H1 (cell line): ENCODE results near the gene ZBTB25. TPM values are rescaled to one million over a fixed set of nuclear protein-coding genes. Genes with fewer than 3 reads are reported as not detected.

Experiments
- CBX5 ChIP-seq: fragments of 300-800, 300-1000 bp; sonication (generic); IDR thresholded peaks from 2 replicates; pipeline ENCODE4 v1.7.1; 2016; ENCODE audit warnings: antibody characterized with exemption, low read length, low read depth
- CBX8 ChIP-seq: fragments of 300-800, 300-1000 bp; sonication (generic); IDR thresholded peaks from 2 replicates; pipeline ENCODE4 v1.7.1; 2016; ENCODE audit warnings: low read depth, low read length, borderline replicate concordance
- CHD2 ChIP-seq: IDR thresholded peaks from 2 replicates; pipeline ENCODE4 v1.6.1; 2012; ENCODE audit warnings: low read length, improper control_type of control experiment
- EP300 ChIP-seq, 2 experiments: IDR thresholded peaks; 1 replicate in 1 of 2; 2 replicates in 1 of 2; pipeline ENCODE4 v1.6.1; 2011 to 2012; ENCODE audit warnings: low read depth in 2 of 2, low read length in 2 of 2, mild to moderate bottlenecking in 2 of 2, borderline replicate concordance in 1 of 2, inconsistent platforms in 1 of 2, moderate library complexity in 1 of 2
- EZH2 ChIP-seq: fragments of 200-600 bp; sonication (generic); IDR thresholded peaks from 2 replicates; pipeline ENCODE4 v1.7.1; 2012; ENCODE audit warnings: low read depth, mild to moderate bottlenecking, moderate library complexity, low read length, inconsistent platforms; ENCODE audit not compliant: severe bottlenecking
- GABPA ChIP-seq: IDR thresholded peaks from 2 replicates; pipeline ENCODE4 v1.6.1; 2011; ENCODE audit warnings: mild to moderate bottlenecking, low read length, moderate library complexity, borderline replicate concordance; ENCODE audit not compliant: insufficient read depth
- KDM1A ChIP-seq: fragments of 200-600, 300-600 bp; sonication (generic); IDR thresholded peaks from 2 replicates; pipeline ENCODE4 v1.7.1; 2016; ENCODE audit warnings: mild to moderate bottlenecking, low read length, borderline replicate concordance
- MAFK ChIP-seq: IDR thresholded peaks from 2 replicates; pipeline ENCODE4 v1.6.1; 2012; ENCODE audit warnings: low read depth, mild to moderate bottlenecking, improper control_type of control experiment, low read length
- PHF8 ChIP-seq: fragments of 200-600 bp; sonication (generic); conservative IDR thresholded peaks from 2 replicates; pipeline ENCODE4 v1.7.1; 2012; ENCODE audit warnings: low read depth, mild to moderate bottlenecking, inconsistent platforms, low read length, moderate library complexity
- RAD21 ChIP-seq, 2 experiments: IDR thresholded peaks in 1 of 2; conservative IDR thresholded peaks in 1 of 2; 2 replicates each; pipeline ENCODE4 v1.6.1; 2011; ENCODE audit warnings: low read depth in 2 of 2, low read length in 2 of 2, improper control_type of control experiment in 1 of 2, inconsistent platforms in 1 of 2, mild to moderate bottlenecking in 1 of 2, moderate library complexity in 1 of 2
- RBBP5 ChIP-seq: IDR thresholded peaks from 2 replicates; pipeline ENCODE4 v1.7.1; 2012; ENCODE audit warnings: low read depth, mild to moderate bottlenecking, inconsistent platforms, low read length, moderate library complexity, borderline replicate concordance
- SIRT6 ChIP-seq: IDR thresholded peaks from one replicate; pipeline ENCODE4 v1.7.1; 2012; ENCODE audit warnings: low read length, inconsistent platforms
- SIX5 ChIP-seq: IDR thresholded peaks from 2 replicates; pipeline ENCODE4 v1.6.1; 2011; ENCODE audit warnings: mild to moderate bottlenecking, low read depth, low read length
- SP1 ChIP-seq: IDR thresholded peaks from 2 replicates; pipeline ENCODE4 v1.6.1; 2011; ENCODE audit warnings: low read depth, low read length
- SP4 ChIP-seq: IDR thresholded peaks from 2 replicates; pipeline ENCODE4 v1.6.1; 2012; ENCODE audit warnings: low read length, inconsistent platforms
- TAF7 ChIP-seq: optimal IDR thresholded peaks from 2 replicates; pipeline ENCODE3; 2011; ENCODE audit warnings: low read depth, mild to moderate bottlenecking, inconsistent platforms, low read length, moderate library complexity, borderline replicate concordance
- USF2 ChIP-seq: IDR thresholded peaks from 2 replicates; pipeline ENCODE4 v1.6.1; 2011; ENCODE audit warnings: low read length, improper control_type of control experiment
- polyA plus RNA-seq, 7 experiments: library from polyadenylated mRNA; depleted of rRNA in 3 of 7; stranded (reverse) in 5 of 7; unstranded in 2 of 7; fragments of >200 nt in 5 of 7; fragments of 200-250 nt in 2 of 7; gene quantifications; 1 replicate in 5 of 7; 2 replicates in 1 of 7; 4 replicates in 1 of 7; pipeline versions ENCODE4 v1.2.1 to v1.2.3, GENCODE V29; 2011 to 2013; ENCODE audit warnings: missing spikeins in 2 of 7, mixed read lengths in 2 of 7
- total RNA-seq: library from RNA; stranded (reverse); fragmentation: NEBNext Ultra II Directional; extraction: Animal tissue kit (Norgen Biotek cat#: 25700); gene quantifications from 2 replicates; pipeline ENCODE4 v1.2.1, GENCODE V29; 2021

ZBTB25 gene
- total and polyA plus RNA-seq, 2 of the 8 experiments (the other 6 are each of a cell fraction or from before 2014, with no cell fraction given) = 5.4 to 11.4 TPM

GRCh38 chr14:64465191-64465822 lies 38.3 kb downstream of the ZBTB25 start, which contains the start of gene AKAP5 (continued):
- no peak for TF ChIP-seq GABPA
- TF ChIP-seq RAD21 (IDR thresholded peaks at IDR 0.05 in 1 of 2, conservative IDR thresholded peaks at IDR 0.05 in 1 of 2; ENCODE audit: low read depth in 2 of 2, low read length in 2 of 2) = 0 out of 4 replicates have a peak, but pooled peaks of 1 of the 2 experiments have one; percentile 8
- no peak for TF ChIP-seq EZH2
- TF ChIP-seq EP300 (IDR thresholded peaks at IDR 0.05; ENCODE audit: borderline replicate concordance in 1 of 2, low read depth in 2 of 2, low read length in 2 of 2) = no peak
- no peak for TF ChIP-seq TAF7
- TF ChIP-seq SIRT6 = no peak
- TF ChIP-seq CBX5 = no peak
- TF ChIP-seq PHF8 = peak; percentile 42; the same call in 1 of the 2 replicates
- TF ChIP-seq MAFK = no peak
- no peak for TF ChIP-seq SP4
- TF ChIP-seq SP1 = no peak
- TF ChIP-seq RBBP5 = no peak
- no peak for TF ChIP-seq KDM1A
- no peak for TF ChIP-seq SIX5
- TF ChIP-seq CHD2 = 0 out of 2 replicates have a peak, but pooled peaks have one; percentile 12
- TF ChIP-seq CBX8 = no peak
- no peak for TF ChIP-seq USF2
